GM12864 (cell line): ENCODE results near the gene LIMK2.
"Not testable (repeated sequence)": the region's sequence is repeated elsewhere in the genome, so short reads cannot be mapped to it uniquely, and the experiment has no call there.

Source experiments
- DNase-seq: peaks from one replicate; pipeline ENCODE4 v3.0.0-alpha.2; 2011; ENCODE audit warnings: low read depth
- H3K4me3 ChIP-seq: 2 replicates; pipeline ENCODE4 v1.5.1; 2011; ENCODE audit warnings: mild to moderate bottlenecking, low read depth, low read length, control low read depth
- CTCF ChIP-seq: IDR thresholded peaks from 2 replicates; pipeline ENCODE4 v1.5.1; 2011; ENCODE audit warnings: low read depth, mild to moderate bottlenecking, moderate library complexity, low read length, control low read depth, inconsistent platforms; ENCODE audit errors: missing control alignments

LIMK2 gene

GRCh38 chr22:31230871-31231621 is 18.9 kb downstream of the LIMK2 start:
- TF ChIP-seq CTCF = peak; percentile 72
- DNase-seq = no peak
- H3K4me3 ChIP-seq = no peak overlapping the region

- DNase-seq = no peak
- no peak overlapping the region for H3K4me3 ChIP-seq
- TF ChIP-seq CTCF = no peak
These were observed 20.9 kb downstream of the LIMK2 start for GRCh38 chr22:31233001-31233400.

GRCh38 chr22:31235081-31235480 is 23.0 kb downstream of the LIMK2 start:
- no peak overlapping the region for H3K4me3 ChIP-seq
- no peak for TF ChIP-seq CTCF
- no peak for DNase-seq

- not testable (repeated sequence) for DNase-seq, H3K4me3 ChIP-seq
These were observed 23.9 kb downstream of the LIMK2 start for GRCh38 chr22:31236044-31236443.

DNA sequence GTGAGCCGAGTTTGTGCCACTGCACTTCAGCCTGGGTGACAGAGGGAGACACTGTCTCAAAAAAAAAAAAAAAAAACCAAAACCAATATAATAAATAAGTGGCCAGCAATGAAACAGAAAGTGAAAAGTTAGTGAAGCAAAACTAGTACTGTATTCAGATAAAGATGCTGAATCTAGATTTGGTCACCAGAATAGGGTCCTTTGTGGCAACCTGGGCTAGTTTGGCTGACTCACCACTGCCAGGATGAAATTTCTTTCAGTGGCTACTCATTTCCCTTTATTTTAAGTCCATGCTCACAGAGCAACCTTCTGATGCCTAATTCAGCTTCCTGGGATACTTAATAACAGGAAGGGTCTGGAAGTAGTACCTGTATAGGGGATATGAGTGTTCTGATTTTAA is 26.0 kb downstream of the LIMK2 start:
- no peak overlapping the region for H3K4me3 ChIP-seq
- no peak for TF ChIP-seq CTCF
- DNase-seq = peak; percentile 18

- no peak overlapping the region for H3K4me3 ChIP-seq
- no peak for DNase-seq
- TF ChIP-seq CTCF = no peak
These were observed 27.8 kb downstream of the LIMK2 start for GRCh38 chr22:31239771-31240370.

GRCh38 chr22:31241200-31241599 is 29.1 kb downstream of the LIMK2 start:
- DNase-seq = no peak
- H3K4me3 ChIP-seq = no peak overlapping the region
- no peak for TF ChIP-seq CTCF
